ENCODE results near the gene CMIP.
A peak's percentile ranks its signal among the peaks of the same experiment; 100 is the strongest.

Gene CMIP

GRCh38 chr16:81709016-81709900 is 264.6 kb downstream of the CMIP start:
- no peak for DNase-seq

GRCh38 chr16:81710044-81710443 is 265.4 kb downstream of the CMIP start:
- DNase-seq: no peak

- no peak for DNase-seq
Observed at GRCh38 chr16:81710596-81710995, 266.0 kb downstream of the CMIP start.

GRCh38 chr16:81711657-81712319 is 267.2 kb downstream of the CMIP start:
- DNase-seq: peak; percentile 95

GRCh38 chr16:81712681-81713080 is 268.1 kb downstream of the CMIP start:
- DNase-seq: no peak

- DNase-seq: no peak
Observed at GRCh38 chr16:81713295-81713772, 268.7 kb downstream of the CMIP start.

GRCh38 chr16:81713796-81714195 is 269.2 kb downstream of the CMIP start:
- no peak for DNase-seq

- DNase-seq: no peak
Observed at GRCh38 chr16:81714583-81714982, 270.0 kb downstream of the CMIP start.

- no peak for DNase-seq
Observed at GRCh38 chr16:81715358-81716196, 271.0 kb downstream of the CMIP start.

- no peak for DNase-seq
Observed at GRCh38 chr16:81716478-81717225, 272.0 kb downstream of the CMIP start.

- DNase-seq: no peak
Observed at GRCh38 chr16:81717662-81718189, 273.1 kb downstream of the CMIP start.

GRCh38 chr16:81718637-81719036 is 274.0 kb downstream of the CMIP start:
- no peak for DNase-seq

- DNase-seq: no peak
Observed at GRCh38 chr16:81719993-81720392, 275.4 kb downstream of the CMIP start.

- no peak for DNase-seq
Observed at GRCh38 chr16:81720973-81721906, 276.6 kb downstream of the CMIP start.

- DNase-seq: peak; percentile 81
Observed at GRCh38 chr16:81723098-81723723, 278.6 kb downstream of the CMIP start.

GRCh38 chr16:81728435-81728834 is 283.8 kb downstream of the CMIP start:
- no peak for DNase-seq

- no peak for DNase-seq
Observed at GRCh38 chr16:81729451-81729850, 284.8 kb downstream of the CMIP start.

- peak; percentile 83 for DNase-seq
Observed at GRCh38 chr16:81730090-81731051, 285.8 kb downstream of the CMIP start.

- DNase-seq: no peak
Observed at GRCh38 chr16:81731649-81732048, 287.0 kb downstream of the CMIP start.

Measured in EL (cell line).